K562 (cell line): ENCODE data around the gene CARMIL3.

Experiments used
- CTCF ChIP-seq, 3 experiments: IDR thresholded peaks in 2 of 3; conservative IDR thresholded peaks in 1 of 3; 2 replicates each; pipeline ENCODE4 v1.5.1; 2011 to 2012; ENCODE audit warnings: low read length in 3 of 3, mild to moderate bottlenecking in 3 of 3, control low read depth in 2 of 3, improper control_type of control experiment in 1 of 3, inconsistent platforms in 1 of 3, low read depth in 1 of 3, mixed read lengths in 1 of 3, moderate library complexity in 1 of 3; ENCODE audit not compliant: insufficient read depth in 2 of 3
- HDAC6 ChIP-seq: IDR thresholded peaks from 2 replicates; pipeline ENCODE4 v1.6.1; 2012; ENCODE audit warnings: low read depth, mild to moderate bottlenecking, control low read depth, inconsistent platforms, low read length, moderate library complexity
- NCOA2 ChIP-seq, 2 experiments: fragments of 450-650 bp; IDR thresholded peaks; 2 replicates each; pipeline ENCODE4 v1.6.1; 2018; ENCODE audit warnings: mild to moderate bottlenecking in 2 of 2, moderate library complexity in 1 of 2; ENCODE audit not compliant: partially characterized antibody in 2 of 2
- NFE2L1 ChIP-seq: fragments of 450-650 bp; IDR thresholded peaks from 2 replicates; pipeline ENCODE4 v1.6.1; 2016; ENCODE audit warnings: missing genetic modification characterization, low read depth, mild to moderate bottlenecking, missing compliant biosample characterization, moderate library complexity, borderline replicate concordance
- PKNOX1 ChIP-seq: fragments of 450-650 bp; IDR thresholded peaks from 2 replicates; pipeline ENCODE4 v1.6.1; 2016
- PTRF ChIP-seq: fragments of 450-650 bp; IDR thresholded peaks from 2 replicates; pipeline ENCODE4 v1.6.1; 2016; ENCODE audit warnings: mild to moderate bottlenecking, missing genetic modification characterization, missing compliant biosample characterization
- SREBF2 ChIP-seq: sonication (generic); formaldehyde crosslinking; IDR thresholded peaks from 2 replicates; pipeline ENCODE4 v1.4.0; 2020; ENCODE audit warnings: mild to moderate bottlenecking, missing genetic modification reagents
- SRF ChIP-seq, 2 experiments: fragments of 250-450, 450-650 bp in 1 of 2; sonication (Bioruptor Pico) in 1 of 2; sonication (generic) in 1 of 2; formaldehyde crosslinking; IDR thresholded peaks; 2 replicates each; pipeline versions ENCODE4 v1.5.0 to v1.5.1; 2020 to 2022; ENCODE audit warnings: mild to moderate bottlenecking in 1 of 2, missing genetic modification reagents in 1 of 2
- TAL1 ChIP-seq: fragments of 450-650 bp; IDR thresholded peaks from 2 replicates; pipeline ENCODE4 v1.6.1; 2016; ENCODE audit warnings: mild to moderate bottlenecking
- ZNF592 ChIP-seq: fragments of 450-650 bp; IDR thresholded peaks from 2 replicates; pipeline ENCODE4 v1.6.1; 2017; ENCODE audit warnings: antibody characterized with exemption, mild to moderate bottlenecking

- TF ChIP-seq CTCF (IDR thresholded peaks at IDR 0.05 in 2 of 3, conservative IDR thresholded peaks at IDR 0.05 in 1 of 3; ENCODE audit: insufficient read depth in 2 of 3, low read depth in 1 of 3, low read length in 3 of 3), result no peak
- no peak for TF ChIP-seq NFE2L1 (tag)
- TF ChIP-seq TAL1, result no peak
- TF ChIP-seq PTRF (tag), result no peak
- no peak for TF ChIP-seq SREBF2 (CRISPR knock-in tag)
- TF ChIP-seq SRF (CRISPR knock-in tag; IDR thresholded peaks at IDR 0.05), result no peak
- TF ChIP-seq PKNOX1, result no peak
- no peak for TF ChIP-seq NCOA2 (IDR thresholded peaks at IDR 0.05; ENCODE audit: partially characterized antibody in 2 of 2)
- no peak for TF ChIP-seq ZNF592
- TF ChIP-seq HDAC6, result no peak
Measured at GRCh38 chr14:24110523-24110922, 58.7 kb downstream of the CARMIL3 start.
